Ramos (cell line): Measurements from ENCODE around the gene ASIC5.

Source experiments
- in situ Hi-C: fragments of 300-500 bp; cut with MboI; formaldehyde crosslinking; loops from one replicate; pipeline ENCODE4 v1.14.3; 2022; ENCODE audit warnings: low sequenced_read_pairs; ENCODE audit not compliant: unreplicated experiment

The ASIC5 gene

DNA sequence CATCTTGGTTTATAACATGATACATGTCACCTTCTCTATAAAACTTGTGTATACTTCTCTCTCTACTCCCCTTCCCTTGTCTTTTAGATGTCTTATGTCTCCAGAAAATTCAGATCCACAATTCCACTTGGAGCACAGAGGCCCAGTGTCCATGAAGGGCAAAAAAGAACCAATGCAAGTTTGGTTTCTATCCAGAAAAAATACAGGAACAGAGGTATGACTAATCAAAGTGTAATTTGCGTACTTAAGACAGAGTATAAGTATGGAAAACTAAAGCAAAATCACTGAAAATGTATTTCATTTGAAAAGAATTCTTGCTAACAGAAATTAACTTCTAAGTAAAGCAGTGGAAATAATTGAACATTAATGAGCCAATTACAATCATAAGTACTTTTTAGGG, 61.1 kb downstream of the ASIC5 start:
- in situ Hi-C loops = no loop called here

DNA sequence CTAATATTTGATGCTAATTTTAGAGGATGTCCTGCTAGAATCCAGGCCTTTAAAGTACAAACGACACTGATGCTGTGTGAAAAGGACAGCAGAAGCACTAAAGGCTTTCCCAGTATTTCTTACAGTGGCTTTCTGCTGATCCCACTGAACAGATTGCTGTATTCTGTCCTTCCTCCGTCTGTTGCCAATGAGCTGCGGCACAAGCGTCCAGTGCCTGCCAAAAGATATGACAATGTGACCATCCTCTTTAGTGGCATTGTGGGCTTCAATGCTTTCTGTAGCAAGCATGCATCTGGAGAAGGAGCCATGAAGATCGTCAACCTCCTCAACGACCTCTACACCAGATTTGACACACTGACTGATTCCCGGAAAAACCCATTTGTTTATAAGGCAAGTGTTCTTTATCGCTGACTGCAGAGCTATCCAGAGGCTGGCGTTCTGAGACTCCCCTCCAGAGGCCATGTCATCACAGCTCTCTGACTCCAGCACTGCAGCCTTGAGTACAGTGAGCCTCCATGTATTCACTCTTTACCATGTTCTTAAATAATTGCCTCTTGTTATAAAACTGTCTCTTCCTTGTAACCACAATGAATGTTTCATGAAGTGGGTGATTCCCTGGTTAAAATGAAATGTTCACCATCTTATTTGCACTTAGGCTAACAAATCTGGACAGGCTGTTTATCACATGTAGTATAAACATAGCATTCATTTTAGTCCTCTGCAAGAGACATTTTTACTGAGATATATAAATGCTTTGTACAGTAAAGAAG, 63.7 kb downstream of the ASIC5 start:
- in situ Hi-C loops = no loop called here

DNA sequence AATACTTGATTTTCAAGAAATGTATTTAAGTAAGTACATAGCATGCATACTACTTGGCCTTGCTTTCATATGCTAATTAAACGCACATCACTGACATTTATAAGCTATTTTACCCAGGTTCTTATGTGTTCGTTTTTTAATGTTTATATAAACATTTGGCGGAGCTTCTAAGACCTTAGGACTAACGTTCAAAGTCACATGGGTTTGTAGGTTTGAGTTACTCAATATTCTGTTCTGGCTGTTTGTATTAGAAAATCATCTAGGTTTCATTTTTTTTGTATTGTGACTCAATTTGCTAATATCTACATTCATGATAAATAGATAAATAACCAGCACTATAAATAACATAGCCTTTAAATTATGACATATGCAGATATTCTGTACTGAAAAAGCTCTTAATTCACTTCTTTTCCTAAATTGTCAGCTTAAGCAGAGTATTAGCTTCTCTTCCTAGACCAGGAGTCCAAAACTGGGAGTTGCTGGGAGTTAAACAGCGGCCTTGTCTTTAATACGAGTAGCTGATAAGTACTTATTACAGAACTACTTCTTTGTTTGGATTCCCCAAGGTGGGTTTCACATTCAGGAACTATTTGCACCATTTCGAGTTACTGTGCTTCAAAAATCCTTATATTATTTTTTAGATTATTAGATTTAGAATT, 65.3 kb downstream of the ASIC5 start:
- in situ Hi-C loops = no loop called here

DNA sequence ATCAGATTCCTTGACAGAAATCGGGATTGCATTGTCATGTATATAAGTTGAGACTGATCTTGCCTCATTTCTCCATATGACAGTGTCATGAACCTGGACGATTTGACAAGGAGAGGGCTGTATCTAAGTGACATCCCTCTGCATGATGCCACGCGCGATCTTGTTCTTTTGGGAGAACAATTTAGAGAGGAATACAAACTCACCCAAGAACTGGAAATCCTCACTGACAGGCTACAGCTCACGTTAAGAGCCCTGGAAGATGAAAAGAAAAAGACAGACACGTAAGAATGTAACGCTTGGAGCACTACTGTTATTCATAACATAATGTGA, 66.3 kb downstream of the ASIC5 start:
- in situ Hi-C loops = loop anchor here (25.0 kb wide), 1 partner anchor 362 kb away; no protein-coding TSS in a partner anchor

DNA sequence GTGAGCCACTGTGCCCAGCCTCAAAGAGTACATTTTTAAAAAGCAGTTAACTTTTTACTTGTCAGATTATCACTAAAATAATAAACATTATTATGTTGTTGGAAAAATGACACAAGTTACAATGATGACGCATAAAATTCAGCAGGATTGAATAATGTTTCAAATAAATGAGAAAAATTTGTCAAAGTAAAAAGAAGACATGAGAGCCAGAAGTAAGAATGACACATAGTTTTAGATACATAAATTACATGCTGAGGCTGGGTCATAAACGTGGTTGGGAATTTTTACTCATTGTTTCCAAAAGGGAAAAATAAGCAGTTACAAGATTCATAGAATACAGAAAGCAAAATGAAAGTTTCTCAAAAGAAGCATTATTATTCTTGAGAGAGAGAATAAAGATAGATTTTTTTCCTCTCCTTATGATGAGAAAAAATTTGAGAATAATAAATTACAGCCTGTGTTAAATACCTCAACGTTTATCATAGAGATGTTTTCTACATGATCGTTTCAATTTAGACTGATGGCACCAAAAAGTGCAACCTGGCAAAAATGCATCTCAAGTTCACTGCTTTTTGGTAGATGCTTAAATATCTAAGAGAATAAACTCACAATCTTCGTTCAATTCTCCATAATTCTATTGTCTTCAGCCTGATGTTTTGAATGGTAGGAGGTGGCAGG, 66.8 kb downstream of the ASIC5 start:
- in situ Hi-C loops = loop anchor here (25.0 kb wide), 1 partner anchor 362 kb away; no protein-coding TSS in a partner anchor

DNA sequence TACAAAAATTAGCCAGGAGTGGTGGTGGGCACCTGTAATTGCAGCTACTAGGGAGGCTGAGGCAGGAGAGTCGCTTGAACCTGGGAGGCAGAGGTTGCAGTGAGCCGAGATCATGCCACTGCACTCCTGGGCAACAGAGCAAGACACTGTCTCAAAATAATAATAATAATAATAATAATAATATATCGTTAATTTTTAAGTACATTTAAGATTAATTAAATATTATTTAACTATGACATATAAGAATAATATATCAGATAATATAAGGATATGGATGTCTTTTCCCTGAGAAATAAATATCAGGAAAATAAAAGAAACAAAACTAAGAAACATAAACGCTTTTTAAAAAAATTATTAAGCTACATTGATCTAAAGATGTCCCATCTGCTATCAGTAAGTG, 68.5 kb downstream of the ASIC5 start:
- in situ Hi-C loops = loop anchor here (25.0 kb wide), 1 partner anchor 360 kb away; no protein-coding TSS in a partner anchor

DNA sequence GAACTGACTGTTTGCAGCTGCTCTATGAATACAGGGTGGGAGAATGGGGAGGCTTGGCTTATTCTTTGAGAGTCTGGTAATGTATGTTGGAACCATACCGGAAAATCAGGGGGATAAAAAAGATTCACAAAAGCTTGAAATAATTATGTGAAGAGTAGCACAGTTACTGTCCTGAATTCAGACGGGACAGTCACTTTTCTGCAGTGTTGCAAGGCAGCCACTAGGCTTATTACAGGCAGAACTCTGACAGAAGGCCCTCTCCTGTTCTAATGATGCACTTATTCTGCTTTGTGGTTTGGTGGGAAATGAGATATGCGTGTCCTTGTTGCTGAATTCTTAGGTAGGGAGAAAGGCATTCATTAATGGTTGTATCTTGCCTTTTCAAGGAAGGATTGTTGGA, 70.1 kb downstream of the ASIC5 start:
- in situ Hi-C loops = loop anchor here (25.0 kb wide), 1 partner anchor 359 kb away; no protein-coding TSS in a partner anchor

DNA sequence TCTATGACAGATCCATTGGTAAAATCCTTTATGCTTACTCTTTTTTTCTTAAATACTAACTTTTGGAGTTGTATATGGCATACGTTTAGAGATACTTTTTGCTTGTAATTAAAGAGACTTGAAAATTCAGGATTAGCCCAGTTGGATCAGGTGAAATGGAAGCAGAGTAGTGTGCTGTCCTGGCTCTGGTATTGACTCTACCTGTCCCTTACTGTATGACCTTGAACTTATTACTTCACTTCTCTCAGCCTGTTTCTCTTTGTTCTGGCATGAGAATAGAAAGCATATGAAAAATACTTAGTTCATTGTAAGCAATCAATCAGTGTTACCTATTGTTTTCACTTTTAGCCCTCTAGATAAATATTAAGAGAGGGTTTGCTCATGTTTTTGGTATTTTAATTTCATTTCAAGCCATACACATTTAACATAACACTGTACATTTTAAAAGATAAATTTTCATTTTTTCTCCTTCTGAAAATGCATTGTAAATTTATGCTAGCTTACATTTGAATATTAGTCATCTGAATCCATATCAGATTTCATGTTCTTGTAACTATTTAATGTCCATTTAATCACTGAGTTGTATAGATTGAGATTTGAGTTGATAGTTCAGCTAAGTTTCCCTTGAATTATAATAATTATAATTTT, 71.4 kb downstream of the ASIC5 start:
- in situ Hi-C loops = loop anchor here (25.0 kb wide), 1 partner anchor 357 kb away; no protein-coding TSS in a partner anchor

DNA sequence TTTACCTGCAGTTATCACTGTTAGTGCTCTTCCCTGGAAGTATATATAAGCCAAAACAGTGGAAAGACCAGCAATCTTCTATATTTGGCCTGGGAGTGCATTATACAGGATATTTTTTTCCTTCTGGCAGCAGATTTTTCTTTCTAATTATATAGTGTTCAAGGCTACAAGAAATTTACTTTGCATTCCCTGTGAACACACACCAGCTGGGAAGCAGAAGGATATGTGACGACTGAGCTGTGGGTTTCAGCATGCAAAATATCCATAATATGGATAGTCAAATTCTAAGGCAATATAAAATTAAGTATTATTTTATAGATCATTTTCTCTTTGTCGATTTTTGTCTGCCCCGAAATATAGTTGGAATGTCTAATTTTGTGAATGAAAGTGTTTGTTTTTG, 76.1 kb downstream of the ASIC5 start:
- in situ Hi-C loops = loop anchor here (25.0 kb wide), 1 partner anchor 353 kb away; no protein-coding TSS in a partner anchor

DNA sequence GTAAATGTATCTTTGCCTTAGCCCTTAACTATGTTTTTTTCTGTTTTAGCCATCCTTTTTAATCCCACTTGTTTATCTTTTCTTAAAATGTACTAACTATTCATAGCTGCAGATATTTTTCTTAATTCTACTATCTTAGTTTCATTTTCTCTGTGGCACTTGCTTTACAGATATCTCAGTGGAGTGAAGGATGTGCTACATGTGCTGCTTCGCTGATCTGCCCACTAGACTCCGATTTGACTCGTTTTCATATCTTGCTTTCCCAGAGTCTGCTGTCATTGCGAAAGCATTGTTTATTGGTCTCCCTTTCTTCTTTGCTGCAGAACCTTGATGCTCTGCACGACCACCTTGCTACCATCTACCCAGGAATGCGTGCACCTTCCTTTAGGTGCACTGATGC, 76.7 kb downstream of the ASIC5 start:
- in situ Hi-C loops = loop anchor here (25.0 kb wide), 1 partner anchor 352 kb away; no protein-coding TSS in a partner anchor

DNA sequence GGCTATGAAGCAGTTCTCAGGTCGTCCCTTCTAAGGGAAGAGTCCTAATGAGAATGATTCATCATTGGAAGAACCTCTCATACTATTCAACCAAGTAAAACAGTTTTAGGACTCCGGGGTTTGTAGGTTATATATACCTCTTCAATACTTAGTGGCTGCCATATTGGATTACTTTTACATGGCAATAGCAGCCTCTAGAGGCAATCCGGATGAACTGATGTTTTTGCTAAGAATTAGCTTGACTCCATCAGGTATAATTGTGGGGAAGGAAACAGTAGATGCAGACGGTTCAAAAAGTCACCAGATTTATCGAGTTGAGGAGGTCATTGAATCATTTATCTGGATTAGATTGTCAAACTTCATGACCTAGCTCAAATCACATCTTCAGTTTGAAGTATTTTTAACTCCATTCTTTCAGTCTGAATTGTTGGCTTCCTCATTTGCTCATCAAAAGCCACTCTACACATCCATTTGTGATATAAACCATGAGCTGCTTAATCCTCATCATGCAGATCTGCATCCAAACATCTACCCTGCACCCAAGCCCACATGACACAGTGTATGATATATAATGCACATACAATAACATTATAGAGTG, 78.9 kb downstream of the ASIC5 start:
- in situ Hi-C loops = loop anchor here (25.0 kb wide), 1 partner anchor 350 kb away; no protein-coding TSS in a partner anchor

DNA sequence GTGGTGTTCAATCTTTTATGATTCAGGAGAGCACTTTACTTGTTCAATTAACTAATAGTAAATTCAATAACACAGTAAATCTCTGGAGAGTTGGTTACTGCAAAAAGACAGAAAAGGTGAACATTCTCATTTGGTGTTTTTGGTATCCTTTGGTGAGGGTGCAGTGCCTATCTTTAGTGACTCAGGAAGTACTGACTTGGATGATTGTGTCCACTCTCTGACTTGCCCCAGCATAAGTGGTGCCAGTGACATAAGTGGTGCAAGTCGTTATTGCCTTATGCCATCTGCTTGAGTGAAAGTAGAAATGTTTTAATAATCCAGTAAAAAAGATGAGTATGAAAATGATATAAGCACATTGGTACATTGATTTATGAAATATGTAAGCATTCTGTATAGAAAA, 80.2 kb downstream of the ASIC5 start:
- in situ Hi-C loops = loop anchor here (25.0 kb wide), 1 partner anchor 349 kb away; no protein-coding TSS in a partner anchor

DNA sequence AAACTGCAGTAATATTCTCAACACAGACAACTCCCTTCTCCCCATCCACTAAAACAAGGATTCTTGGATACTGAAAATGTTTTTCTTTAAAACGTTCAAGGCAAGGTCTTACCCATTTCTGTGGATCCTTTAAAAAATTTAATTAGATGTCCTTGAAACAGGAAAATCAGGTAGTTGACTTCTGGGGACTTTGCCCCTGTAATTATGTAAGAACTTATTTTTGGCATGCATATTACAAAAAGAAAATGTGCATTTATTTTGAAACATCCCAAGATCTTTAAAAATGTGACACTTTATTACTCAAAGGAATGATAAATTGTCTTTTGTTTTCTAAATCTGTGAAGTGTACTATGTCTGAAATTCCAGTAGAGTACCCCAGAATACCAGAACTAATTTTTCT, 81.4 kb downstream of the ASIC5 start:
- in situ Hi-C loops = loop anchor here (25.0 kb wide), 1 partner anchor 347 kb away; no protein-coding TSS in a partner anchor

DNA sequence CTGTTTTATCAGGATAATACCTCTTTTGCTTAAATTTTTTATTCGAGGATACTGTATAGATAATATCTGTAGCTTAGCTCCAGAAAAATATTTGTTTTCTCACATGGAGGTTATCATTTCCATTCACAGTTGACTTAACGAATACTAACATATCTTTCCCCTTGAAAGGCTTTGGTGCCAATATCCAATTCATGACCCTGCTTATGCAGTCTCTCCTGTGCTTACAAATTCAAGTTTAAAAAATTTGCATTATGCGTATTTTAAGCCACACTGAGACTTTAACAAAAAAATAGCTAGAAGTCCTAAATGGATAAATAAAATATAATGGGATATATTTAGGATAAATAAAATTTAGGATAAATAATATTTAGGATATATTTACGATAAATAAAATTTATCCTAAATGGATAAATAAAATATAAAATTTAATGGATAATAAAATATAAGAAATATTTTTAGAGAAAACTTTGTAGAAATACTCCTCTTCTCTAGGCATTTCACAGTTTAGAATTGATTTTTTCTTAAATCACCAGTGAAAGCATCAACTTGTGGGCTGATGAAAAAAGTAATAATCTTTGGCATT, 84.7 kb downstream of the ASIC5 start:
- in situ Hi-C loops = loop anchor here (25.0 kb wide), 1 partner anchor 344 kb away; no protein-coding TSS in a partner anchor

DNA sequence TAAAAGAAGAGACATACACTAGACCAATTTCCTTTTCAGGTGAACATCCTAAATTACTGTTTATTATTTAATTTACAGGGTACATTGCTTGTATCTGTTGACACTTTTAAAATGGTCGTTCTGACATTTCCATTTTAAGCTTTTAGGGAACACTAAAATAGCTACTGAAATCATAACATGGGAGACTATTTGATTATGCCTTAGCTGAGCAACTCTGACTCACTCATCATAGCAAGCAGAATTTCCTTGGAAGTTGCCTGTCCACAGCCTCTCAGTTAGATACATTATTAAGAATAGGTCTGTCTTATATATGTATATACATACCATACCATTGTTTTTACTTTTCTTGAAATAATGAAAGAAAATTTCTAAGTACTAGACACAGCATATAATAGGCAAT, 85.3 kb downstream of the ASIC5 start:
- in situ Hi-C loops = loop anchor here (25.0 kb wide), 1 partner anchor 343 kb away; no protein-coding TSS in a partner anchor
